Left forelimb (tissue), 1 donor: ENCODE results near the gene MDFI.
"Not testable (repeated sequence)": the region's sequence is repeated elsewhere in the genome, so short reads cannot be mapped to it uniquely, and the experiment has no call there.

Experiments
- DNase-seq: peaks from one replicate; pipeline ENCODE4 v3.0.0-alpha.2; 2018; ENCODE audit warnings: low spot score

Gene MDFI

DNA sequence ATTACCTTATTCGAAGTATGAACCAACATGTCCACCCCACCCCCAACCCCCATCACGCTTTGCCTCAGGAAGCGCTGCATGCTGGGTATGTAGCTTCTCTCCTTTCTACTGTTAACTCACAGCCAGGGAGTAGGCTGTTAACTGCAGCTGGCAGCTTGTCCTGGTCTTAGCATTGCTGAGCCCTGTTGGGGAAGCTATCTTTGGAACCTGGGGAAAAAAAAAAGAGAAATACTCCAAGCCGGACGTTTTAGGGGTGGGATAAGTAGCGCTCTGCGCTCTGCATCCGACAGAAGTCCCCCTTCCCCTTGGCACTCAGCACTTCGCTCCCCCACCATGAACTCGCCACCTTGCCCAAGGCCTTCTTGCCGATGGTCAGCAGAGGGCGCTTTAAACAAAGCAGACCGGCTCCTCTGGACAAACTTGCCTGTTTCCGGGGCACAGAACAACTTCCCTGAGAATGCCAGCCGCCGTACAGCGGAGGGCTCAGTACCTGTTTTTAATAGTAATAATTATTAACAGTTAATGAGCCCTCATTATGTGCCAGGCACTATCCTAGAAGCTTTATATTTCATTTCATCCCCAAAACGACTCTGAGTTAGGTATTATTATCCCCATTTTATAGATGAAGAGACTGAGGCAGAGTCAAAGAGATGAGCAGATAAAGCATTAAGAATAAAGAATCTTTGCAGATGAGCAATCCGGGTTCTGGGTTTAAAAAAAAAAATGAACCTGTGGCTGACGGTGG is 35.2 kb upstream of the MDFI start:
- peak; percentile 88 for DNase-seq

DNA sequence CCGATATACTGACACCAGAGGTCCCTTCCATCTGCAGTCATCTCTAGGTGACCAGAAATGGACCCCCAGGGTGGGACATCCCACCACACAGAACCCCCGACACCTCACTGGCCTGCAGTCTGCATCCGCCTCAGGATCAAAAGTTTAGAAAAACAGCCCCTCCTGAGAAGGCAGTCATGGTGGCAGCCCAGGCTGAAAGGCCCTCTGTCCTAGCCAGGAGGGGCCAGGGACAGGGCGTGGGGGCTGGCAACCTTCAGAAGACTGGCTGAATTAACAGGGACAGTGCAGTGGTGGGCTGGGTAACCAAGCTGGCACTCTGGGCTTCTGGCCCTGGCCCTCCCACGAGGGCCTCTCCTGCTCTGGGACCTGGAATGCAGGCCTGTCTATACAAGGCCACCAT is 34.3 kb upstream of the MDFI start:
- DNase-seq = no peak

DNA sequence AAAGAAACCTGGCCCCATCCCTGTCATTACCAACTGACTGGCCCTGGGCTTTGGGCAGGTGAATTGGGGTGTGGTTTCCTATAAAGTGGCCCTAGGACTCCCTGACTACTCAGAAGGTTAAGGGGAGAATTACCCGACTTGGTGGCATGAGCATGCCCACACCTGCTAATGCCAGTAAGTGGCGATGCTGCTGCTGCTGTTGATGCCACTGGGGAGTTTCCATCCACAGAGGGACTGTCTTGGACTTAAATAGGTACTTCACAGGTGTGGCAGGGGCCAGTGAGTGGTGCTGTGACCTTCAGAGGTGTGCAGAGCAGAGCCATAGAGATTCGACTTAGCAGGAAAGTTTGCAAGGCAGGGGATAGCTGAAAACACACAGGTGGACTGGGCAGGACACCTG is 32.6 kb upstream of the MDFI start:
- no peak for DNase-seq

DNA sequence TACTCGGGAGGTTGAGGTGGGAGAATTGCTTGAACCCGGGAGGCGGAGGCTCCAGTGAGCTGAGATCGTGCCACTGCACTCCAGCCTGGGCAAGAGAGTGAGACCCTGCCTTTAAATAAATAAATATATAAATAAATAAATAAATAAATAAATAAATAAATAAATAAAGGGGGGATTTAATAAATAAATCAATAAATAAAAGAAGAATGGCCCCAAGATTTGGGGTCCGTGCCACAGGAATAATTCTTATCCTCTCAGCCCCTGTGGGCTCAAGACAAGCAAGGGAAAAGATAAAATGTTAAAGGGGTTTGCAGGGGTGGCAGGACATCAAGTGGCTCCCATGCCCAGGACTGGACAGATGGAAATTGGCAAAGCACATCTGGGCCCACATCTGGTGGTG is 31.2 kb upstream of the MDFI start:
- DNase-seq = no peak

DNA sequence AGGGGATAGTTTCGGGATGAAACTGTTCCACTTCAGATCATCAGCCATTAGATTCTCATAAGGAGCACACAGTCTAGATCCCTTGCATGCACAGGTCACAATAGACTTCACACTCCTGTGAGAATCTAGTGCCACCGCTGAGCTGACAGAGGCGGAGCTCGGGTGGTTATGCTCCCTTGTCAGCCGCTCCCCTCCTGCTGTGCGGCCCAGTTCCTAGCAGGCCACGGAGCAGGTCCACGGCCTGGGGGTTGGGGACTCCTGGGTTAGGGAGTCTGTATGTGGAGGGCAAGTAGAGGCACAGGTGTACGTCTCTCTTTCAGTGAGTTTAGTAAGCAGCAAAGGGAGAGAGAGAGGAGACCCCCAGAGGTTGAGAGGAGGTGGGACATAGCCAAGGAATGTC is 30.5 kb upstream of the MDFI start:
- DNase-seq = no peak

DNA sequence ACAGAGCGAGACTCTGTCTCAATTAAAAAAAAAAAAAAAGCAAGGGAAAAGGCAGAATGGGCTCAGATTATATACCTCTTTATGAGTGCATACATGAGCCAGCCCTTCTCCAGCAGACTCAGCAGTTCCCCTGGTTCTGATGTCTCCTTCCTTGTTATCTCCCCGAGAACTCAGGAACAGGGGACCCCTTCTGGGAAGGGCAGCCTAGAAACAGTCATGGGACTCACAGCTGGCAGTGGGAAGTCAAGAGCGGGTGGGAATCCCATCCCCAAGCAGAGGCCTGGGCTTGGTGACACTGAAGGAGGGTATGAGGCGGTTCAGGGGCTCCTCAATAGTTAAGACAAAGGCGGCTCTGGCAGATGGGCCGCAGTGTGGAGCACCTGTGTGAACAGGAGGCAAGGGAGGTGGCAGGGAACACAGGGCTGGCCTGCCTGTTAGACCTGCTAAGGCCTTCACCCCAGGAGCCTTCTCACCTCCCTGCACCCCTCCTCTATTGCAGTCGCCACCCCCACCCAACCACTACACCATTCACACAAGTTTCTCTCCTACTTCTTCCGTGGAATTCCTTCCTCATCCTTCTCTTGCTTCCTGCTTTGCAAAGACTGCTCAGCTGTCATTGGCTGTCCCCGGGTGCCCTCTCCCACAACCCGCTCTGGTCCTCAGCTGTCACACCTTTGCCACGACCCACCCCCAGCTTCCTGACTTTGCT is 29.7 kb upstream of the MDFI start:
- DNase-seq = no peak

DNA sequence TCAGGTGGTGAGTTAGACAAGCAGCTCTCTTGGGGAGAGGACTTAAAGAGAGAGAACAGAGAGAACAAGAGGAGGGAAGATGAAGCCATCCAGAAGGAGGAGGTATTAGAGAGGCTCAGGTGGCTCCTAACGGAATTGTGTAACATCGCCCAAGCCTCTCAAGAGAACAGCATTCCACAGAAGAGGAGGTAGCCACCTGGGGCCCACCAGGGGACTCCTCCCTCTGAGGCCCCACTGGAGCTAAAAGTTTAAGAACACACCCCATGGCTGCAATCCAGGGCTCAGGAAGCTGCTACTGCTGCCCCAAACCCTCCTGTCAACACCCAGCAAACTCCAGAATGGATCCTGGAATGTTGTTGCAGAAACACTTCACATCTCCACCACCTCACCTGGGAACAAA is 23.6 kb upstream of the MDFI start:
- DNase-seq = no peak

DNA sequence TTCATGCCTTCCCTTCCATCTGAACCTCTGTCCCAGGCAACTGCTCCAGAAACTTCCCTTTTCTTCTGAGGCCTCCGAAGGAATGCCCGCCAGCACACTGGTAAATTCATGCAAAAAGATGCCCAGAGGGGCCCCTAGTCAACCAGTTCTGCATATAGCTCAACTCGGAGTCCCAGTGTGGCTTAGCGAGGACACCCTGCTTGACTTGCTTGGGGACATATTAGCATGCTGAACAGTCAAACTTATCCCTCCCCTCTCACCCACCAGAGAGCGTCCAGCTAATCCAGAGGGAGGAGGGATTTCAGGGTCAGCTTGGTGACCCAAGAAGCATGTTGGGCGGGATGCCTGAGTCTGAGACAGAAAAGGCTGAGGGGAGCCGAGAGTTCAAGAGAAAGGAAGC is 23.0 kb upstream of the MDFI start:
- no peak for DNase-seq

DNA sequence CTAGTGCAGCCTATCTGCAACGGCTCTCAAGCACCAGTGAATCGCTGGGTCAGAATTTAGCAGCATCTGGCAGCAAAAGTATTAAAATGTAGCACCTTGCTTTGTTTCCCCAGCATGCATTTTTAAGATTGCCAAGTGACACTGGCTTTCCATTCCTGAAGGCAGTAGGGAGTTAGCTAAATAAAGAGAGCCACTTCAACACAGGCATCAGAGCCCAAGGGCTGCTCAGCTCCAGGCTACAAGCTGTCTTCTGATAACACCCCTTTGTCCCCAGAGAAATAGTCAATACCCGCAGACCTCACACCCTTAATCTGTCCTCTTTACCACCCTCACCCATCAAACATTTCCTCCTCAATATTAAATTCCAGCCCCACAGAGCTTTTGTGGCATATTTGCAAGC is 19.7 kb upstream of the MDFI start:
- DNase-seq = no peak

DNA sequence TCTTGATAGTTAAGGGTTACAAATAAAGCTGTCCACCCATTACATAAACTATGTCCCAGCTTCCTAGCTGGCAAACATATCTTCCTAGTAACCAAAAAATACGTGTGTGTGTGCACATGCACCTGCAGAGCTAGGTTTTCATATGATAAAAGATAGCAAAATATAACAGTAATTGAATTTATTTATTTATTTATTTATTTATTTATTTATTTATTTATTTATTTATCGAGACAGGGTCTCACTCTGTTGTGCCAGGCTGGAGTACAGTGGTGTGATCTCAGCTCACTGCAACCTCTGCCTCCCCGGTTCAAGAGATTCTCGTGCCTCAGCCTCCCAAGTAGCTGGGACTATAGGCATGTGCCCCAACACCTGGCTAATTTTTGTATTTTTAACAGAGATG is 19.1 kb upstream of the MDFI start:
- DNase-seq = not testable (repeated sequence)

DNA sequence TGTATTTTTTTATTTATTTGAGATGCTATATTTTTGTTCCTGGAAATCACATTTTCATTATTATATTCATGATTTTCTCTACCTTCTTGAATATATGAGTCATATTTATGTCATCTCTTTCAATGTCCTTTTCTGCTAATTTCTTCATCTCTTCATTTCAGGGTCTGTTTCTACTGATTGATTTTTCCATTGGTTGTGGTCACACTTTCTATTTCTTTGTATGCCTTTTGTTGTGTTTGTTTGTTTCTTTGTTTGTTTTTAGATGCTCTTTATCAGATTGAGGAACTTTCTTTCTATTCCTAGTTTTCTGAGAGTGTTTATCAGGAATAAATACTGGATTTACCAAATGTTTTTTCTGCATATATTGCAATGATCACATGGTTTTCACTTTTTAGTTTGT is 16.9 kb upstream of the MDFI start:
- no peak for DNase-seq

DNA sequence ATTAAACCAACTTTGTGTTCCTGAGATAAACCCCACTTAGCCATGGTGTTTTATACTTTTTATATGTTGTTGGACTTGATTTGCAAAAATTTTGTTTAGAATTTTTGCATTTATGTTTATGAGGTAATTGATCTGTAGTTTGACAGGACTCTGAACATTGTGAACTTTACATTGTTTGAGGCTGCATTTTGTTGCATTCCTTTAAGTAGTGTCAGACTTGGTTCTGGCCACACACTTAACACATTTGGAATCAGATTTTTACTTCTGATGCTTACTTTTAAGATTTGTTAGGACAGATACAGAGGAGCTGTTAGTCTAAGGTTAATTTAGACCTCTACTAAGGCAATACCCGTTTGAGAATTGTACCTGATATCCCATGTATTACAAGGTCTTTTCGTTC is 16.5 kb upstream of the MDFI start:
- DNase-seq = no peak

DNA sequence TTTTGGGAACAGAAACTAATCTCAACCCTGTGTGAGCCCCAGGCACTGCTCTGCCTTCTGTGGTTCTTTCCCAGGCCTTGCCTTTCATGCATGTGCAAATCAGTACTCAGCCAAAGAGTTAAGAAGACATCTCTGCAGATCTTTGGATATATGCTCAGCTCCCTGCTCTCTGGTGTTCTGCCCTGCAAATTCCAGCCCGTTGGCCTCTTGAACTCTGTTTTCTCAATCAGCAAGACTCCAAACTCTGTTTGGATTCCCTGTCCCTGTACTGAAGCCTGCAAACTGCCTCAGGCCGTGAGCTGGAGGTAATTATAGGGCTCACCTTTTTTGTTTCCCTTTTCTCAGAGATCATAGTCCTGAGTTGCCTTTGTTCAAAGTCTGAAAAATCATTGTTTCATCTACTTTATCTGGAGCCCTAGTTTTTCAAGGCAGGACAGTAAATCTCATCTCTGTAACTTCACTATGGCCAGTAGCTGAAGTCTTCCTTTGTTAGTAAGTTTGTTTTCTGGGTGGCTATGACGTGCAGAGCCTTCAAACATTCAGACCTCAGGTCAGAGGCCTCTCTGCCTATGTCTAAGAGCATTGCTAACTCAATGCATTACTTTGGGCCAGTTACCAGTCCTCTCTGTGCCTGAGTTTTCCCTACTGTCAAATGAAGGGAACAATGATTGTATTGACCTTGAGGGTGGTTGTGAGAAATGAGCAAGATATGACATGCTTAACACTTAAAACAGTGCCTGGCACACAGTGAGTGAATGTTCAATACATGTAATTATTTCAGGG is 15.9 kb upstream of the MDFI start:
- DNase-seq = no peak

DNA sequence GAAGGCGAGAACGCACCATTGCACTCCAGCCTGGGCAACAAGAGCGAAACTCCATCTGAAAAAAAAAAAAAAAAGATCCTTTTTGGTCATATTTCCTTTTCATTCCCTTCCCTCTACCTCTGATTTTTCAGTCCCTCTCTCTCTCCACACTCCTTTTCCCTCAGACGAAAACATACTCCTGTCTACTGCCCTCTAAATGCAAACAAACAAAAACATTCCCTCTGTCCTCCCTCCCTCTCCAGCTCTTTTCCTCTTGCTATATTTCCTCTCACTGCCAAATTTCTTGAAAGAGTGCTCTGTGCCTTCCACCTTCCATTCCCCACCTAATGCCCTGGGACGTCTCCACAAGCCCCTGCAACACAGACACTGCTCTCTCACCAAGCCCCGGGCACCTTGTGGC is 14.9 kb upstream of the MDFI start:
- DNase-seq = no peak

DNA sequence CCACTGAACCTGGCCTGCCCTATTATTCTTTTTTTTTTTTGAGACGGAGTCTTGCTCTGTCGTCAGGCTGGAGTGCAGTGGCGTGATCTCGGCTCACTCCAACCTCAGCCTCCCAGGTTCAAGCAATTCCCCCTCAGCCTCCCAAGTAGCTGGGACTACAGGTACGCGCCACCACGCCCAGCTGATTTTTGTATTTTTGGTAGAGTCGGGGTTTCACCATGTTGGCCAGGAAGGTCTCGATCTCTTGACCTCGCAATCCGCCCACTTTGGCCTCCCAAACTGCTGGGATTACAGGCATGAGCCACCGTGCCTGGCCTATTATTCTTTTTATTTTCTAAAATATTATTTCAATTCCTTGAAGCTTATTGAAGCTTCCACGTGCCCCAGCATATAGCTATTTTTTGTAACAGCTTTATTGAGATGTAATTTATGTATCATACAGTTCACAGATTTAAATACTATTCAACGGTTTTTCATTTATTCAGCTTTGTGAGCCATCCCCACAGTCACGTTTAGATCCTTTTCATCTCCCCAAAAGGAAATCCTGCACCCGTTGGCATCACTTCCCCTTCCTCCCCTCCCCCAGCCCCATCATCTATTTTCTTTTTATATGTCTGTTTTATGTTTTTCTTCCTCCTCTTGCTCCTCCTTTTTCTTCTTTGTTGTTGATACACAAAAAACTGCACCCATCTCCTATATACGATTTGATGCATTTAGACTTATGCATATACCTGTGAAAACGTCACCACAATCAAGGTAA is 13.5 kb upstream of the MDFI start:
- DNase-seq = no peak

DNA sequence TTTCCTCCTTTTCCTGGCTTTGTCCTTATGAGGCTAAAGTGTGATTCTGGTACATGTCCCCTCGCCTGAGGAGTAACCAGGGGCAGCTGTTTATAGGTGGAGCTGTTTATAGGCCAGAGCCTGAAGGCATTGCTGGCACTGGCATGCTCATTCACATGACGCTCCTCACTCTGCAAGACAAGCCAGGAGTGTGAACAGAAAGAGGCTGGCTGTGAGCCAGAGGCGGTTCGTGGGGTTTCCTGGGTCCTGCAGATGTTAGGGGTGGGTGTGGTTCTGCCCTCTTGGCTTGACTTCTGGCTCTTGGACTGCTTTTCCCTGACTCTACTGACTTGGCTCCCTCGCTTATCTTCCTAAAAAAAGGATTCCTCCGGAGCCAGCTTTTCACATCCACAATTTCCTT is 12.8 kb upstream of the MDFI start:
- DNase-seq = no peak

DNA sequence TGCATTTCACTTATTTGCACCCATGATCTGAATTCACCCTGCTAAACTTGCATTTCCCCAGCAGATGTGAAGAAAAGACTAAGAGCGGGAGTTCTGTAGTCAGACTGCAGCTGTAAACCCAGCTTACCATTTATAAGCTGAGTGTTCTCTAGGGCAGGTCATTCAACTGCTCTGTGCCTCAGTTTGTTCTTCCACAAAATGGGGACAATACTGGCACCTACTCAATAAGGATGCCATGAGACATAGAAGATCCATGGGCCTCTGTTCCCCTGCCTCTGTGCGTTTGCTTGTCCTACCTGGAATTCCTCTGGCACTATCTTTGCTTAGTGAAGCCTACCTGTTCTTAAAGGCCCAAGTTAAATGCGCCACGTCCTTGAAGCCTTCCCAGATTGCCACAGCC is 12.2 kb upstream of the MDFI start:
- no peak for DNase-seq

DNA sequence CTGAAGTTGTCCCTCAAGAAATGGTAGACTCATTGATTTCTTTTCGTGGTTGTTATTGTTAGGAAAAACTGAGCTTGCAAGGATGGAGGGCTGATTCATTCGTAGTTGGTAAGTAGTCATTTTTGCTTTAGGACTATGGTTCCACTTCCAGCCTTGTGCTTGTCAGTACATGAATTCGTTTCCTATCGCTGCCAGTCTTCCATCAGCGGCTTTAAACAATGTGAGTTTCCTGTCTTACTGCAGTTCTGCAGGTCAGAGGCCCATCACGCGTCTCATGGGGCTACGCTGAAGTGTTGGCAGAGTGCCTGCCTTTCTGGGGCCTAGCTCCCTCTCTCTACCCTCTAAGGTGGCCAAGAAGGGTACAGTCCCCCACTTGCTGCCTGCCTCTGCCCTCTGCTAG is 11.4 kb upstream of the MDFI start:
- DNase-seq = no peak

DNA sequence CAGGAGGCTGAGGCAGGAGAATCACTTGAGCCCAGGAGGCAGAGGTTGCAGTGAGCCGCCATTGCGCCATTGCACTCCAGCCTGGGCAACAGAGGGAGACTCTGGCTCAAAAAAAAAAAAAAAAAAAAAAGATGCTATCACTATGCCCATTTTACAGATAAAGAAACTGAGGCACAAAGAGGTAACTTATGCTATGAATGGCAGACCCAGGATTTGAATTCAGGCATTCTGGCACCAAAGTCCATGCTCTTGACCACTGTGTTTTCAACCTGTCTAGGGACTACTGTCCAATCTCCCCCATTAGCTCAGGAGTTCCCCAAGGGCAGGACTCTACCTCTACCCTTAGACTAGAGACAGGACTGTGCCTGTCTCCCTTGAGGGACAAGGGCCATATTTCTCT is 9.1 kb upstream of the MDFI start:
- DNase-seq = no peak

DNA sequence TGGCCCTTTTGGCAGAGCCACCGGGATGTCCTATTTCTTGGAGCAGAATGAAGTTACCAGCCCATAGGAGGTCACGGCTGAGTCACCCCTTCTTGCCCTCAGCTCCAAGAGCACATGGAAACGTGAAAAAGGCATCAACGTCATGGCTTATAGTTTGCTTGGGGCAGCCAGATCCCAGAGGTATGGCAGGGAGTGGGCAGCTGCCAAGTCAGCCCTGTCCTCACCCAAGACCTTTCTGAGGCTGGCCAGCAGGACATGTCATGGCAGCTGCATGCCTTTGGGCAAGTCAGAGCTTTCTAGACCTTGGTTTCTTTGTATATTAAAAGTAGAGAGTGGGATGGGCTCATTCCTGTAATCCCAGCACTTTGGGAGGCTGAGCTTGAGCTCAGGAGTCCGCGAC is 8.2 kb upstream of the MDFI start:
- no peak for DNase-seq

DNA sequence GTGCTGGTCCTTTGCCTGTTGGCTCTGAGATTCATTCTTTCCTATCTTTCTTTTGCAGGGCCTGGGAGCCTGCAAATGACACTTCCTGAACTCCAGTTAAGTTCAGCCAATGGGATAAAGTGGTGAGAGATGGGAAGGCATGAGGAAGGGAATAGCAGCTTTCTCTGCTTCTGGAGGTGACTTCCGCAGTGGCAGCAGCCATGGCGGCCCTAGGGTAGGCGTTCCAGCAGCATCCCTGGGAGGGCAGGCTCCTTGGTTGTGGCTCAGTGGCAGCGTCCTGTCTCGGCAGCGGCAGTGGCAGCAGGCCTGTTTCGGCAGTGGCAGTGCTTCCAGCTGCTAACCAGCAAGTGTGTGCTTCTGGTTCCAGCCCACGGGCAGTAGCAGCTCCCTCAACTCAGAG is 7.3 kb upstream of the MDFI start:
- no peak for DNase-seq

DNA sequence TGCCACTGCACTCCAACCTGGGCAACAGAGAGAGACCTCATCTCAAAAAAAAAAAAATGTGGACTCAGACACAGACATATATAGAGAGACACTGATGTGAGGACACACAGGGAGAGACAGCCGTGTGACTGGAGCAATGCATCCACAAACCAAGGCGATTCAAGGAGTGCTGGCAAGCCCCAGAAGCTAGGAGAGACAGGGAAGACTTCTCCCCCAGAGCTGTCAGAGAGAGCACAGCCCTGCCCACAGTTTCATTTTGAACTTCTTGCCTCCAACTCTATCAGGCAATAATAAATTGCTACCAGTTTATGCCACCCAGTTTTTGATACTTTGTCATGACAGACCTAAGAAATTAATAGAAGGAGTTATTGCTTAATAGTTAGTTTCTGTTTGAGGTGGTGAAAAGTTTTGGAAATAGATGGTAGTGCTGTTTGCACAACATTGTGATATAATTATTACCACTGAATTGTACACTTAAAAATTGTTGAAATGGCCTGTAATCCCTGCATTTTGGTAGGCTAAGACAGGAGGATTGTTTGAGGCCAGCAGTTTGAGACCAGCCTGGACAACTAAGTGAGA is 5.1 kb upstream of the MDFI start:
- DNase-seq = no peak
